KMS-11 (cell line): Measurements from ENCODE around the gene OR9A2.

Source experiments
- H2AFZ ChIP-seq: fragments of 200-600 bp; sonication (generic); 2 replicates; pipeline ENCODE4 v1.6.1; 2016; ENCODE audit warnings: antibody characterized with exemption, mixed run types, low read depth
- H3K27ac ChIP-seq: fragments of 200-600 bp; sonication (generic); 2 replicates; pipeline ENCODE4 v1.6.1; 2016; ENCODE audit warnings: mild to moderate bottlenecking, mixed run types
- H3K27me3 ChIP-seq: fragments of 200-600 bp; sonication (generic); 2 replicates; pipeline ENCODE4 v1.6.1; 2017; ENCODE audit warnings: mild to moderate bottlenecking, low read depth, mixed run types, moderate library complexity; ENCODE audit not compliant: insufficient read depth
- H3K36me3 ChIP-seq: fragments of 200-600 bp; sonication (generic); 2 replicates; pipeline ENCODE4 v1.6.1; 2017; ENCODE audit warnings: mild to moderate bottlenecking, mixed run types; ENCODE audit not compliant: insufficient read depth
- H3K4me1 ChIP-seq: fragments of 200-600 bp; sonication (generic); 2 replicates; pipeline ENCODE4 v1.6.1; 2016; ENCODE audit warnings: mild to moderate bottlenecking, low read depth, mixed run types; ENCODE audit not compliant: poor library complexity, severe bottlenecking
- H3K4me2 ChIP-seq: fragments of 200-600 bp; sonication (generic); 2 replicates; pipeline ENCODE4 v1.7.0; 2016; ENCODE audit warnings: mild to moderate bottlenecking, mixed run types
- H3K4me3 ChIP-seq: fragments of 200-600 bp; sonication (generic); IDR thresholded peaks from 2 replicates; pipeline ENCODE4 v1.6.1; 2017; ENCODE audit warnings: low read depth, low read length, mixed read lengths; ENCODE audit not compliant: insufficient read depth
- H3K79me2 ChIP-seq: fragments of 200-600 bp; sonication (generic); 2 replicates; pipeline ENCODE4 v1.6.1; 2016; ENCODE audit warnings: low read depth, mixed run types; ENCODE audit not compliant: insufficient read depth
- H3K9ac ChIP-seq: fragments of 200-600 bp; sonication (generic); 2 replicates; pipeline ENCODE4 v1.6.1; 2016; ENCODE audit warnings: mild to moderate bottlenecking, mixed run types
- H4K20me1 ChIP-seq: fragments of 200-600 bp; sonication (generic); 2 replicates; pipeline ENCODE4 v1.6.1; 2016; ENCODE audit warnings: mild to moderate bottlenecking, mixed run types; ENCODE audit not compliant: insufficient read depth
- TF ChIP-seq, protein P1 (sequence below): fragments of 200-600 bp; sonication (generic); conservative IDR thresholded peaks from 2 replicates; pipeline ENCODE4 v1.6.1; 2017; ENCODE audit warnings: low read depth, mild to moderate bottlenecking, antibody characterized with exemption, low read length, moderate library complexity, mixed read lengths

Gene OR9A2

GRCh38 chr7:143050931-143051330 is 24.0 kb upstream of the OR9A2 start:
- H3K4me3 ChIP-seq, result no peak overlapping the region
- no peaks in the 10 kb centered on the region for H3K79me2 ChIP-seq
- no peaks in the 10 kb centered on the region for H3K27me3 ChIP-seq
- H3K9ac ChIP-seq, result no peak overlapping the region
- H3K4me1 ChIP-seq, result no peaks in the 10 kb centered on the region
- H2AFZ ChIP-seq, result no peak overlapping the region
- no peak overlapping the region for H3K27ac ChIP-seq
- H4K20me1 ChIP-seq, result no peaks in the 10 kb centered on the region
- TF ChIP-seq, protein P1, sequence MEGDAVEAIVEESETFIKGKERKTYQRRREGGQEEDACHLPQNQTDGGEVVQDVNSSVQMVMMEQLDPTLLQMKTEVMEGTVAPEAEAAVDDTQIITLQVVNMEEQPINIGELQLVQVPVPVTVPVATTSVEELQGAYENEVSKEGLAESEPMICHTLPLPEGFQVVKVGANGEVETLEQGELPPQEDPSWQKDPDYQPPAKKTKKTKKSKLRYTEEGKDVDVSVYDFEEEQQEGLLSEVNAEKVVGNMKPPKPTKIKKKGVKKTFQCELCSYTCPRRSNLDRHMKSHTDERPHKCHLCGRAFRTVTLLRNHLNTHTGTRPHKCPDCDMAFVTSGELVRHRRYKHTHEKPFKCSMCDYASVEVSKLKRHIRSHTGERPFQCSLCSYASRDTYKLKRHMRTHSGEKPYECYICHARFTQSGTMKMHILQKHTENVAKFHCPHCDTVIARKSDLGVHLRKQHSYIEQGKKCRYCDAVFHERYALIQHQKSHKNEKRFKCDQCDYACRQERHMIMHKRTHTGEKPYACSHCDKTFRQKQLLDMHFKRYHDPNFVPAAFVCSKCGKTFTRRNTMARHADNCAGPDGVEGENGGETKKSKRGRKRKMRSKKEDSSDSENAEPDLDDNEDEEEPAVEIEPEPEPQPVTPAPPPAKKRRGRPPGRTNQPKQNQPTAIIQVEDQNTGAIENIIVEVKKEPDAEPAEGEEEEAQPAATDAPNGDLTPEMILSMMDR, result no peak
- no peak overlapping the region for H3K4me2 ChIP-seq
- H3K36me3 ChIP-seq, result no peaks in the 10 kb centered on the region

DNA sequence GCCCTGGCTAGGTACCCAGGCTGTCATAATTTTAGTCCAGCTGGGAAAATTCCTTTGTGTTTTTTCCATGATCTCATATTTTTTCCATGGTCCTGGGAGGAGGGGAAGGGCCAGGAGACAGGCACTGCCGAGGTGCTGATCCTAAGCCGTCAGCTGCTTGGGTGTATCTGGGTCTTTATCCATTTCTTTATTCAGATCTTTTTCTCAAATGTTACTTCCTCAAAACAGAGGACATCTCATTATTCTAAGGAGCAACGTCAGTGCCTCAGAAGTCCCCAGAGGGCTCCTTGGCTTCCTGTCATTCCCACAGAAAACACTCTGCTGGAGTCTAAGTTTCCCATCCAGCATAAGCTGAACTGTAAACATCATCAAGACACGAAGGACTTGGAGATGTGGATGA is 22.4 kb upstream of the OR9A2 start:
- TF ChIP-seq, protein P1, result no peak
- Histone ChIP-seq H3K4me1 (no peaks in the 10 kb centered on the region), H3K79me2 (no peaks in the 10 kb centered on the region), H2AFZ (no peak overlapping the region), H3K27ac (no peak overlapping the region), H3K4me2 (no peak overlapping the region), H3K4me3 (no peak overlapping the region), H4K20me1 (no peaks in the 10 kb centered on the region), H3K27me3 (no peaks in the 10 kb centered on the region), H3K9ac (no peak overlapping the region), H3K36me3 (no peaks in the 10 kb centered on the region)

- no peaks in the 10 kb centered on the region for H4K20me1 ChIP-seq
- H3K79me2 ChIP-seq, result no peaks in the 10 kb centered on the region
- no peaks in the 10 kb centered on the region for H3K36me3 ChIP-seq
- H2AFZ ChIP-seq, result no peak overlapping the region
- H3K27ac ChIP-seq, result no peak overlapping the region
- no peak overlapping the region for H3K4me2 ChIP-seq
- no peak overlapping the region for H3K4me3 ChIP-seq
- no peaks in the 10 kb centered on the region for H3K4me1 ChIP-seq
- TF ChIP-seq, protein P1, result no peak
- no peaks in the 10 kb centered on the region for H3K27me3 ChIP-seq
- H3K9ac ChIP-seq, result no peak overlapping the region
Measured at GRCh38 chr7:143048827-143049226, 21.9 kb upstream of the OR9A2 start.

DNA sequence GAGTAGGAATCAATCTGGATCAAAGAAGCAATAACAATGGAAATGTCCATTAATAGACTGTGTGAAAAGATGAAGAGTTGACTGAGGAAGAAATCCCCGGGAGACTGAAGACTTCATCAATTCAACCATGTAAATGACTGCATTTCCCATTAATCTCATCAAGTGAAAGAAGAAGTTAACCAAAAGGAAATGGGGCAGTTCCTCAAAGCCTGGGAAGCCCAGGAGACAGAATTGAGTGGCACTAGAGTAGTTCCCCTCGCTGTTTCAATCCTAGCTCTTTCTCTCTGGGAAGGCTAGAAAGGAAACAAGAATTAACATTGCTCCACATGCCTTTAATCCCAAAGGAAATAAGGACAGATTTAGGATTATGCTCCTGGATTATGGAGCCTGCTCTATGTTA is 20.4 kb upstream of the OR9A2 start:
- Histone ChIP-seq H3K4me2 (no peak overlapping the region), H3K4me1 (no peaks in the 10 kb centered on the region), H3K36me3 (no peaks in the 10 kb centered on the region), H3K79me2 (no peaks in the 10 kb centered on the region), H3K27me3 (no peaks in the 10 kb centered on the region), H3K27ac (no peak overlapping the region), H3K9ac (no peak overlapping the region), H2AFZ (no peak overlapping the region), H3K4me3 (no peak overlapping the region), H4K20me1 (no peaks in the 10 kb centered on the region)
- TF ChIP-seq, protein P1, result no peak
